Karpas-422 (cell line): Measurements from ENCODE around the gene GAD2. TPM values are rescaled to one million over a fixed set of nuclear protein-coding genes. Genes with fewer than 3 reads are reported as not detected.

Experiments used
- DNase-seq: peaks from one replicate; pipeline ENCODE4 v3.0.0-alpha.2; 2015
- H2AFZ ChIP-seq: fragments of 200-600 bp; sonication (generic); 2 replicates; pipeline ENCODE4 v1.6.1; 2014; ENCODE audit warnings: antibody characterized with exemption, low read length, mixed read lengths
- H3K27ac ChIP-seq: fragments of 200-600 bp; sonication (generic); 2 replicates; pipeline ENCODE4 v1.5.1; 2014; ENCODE audit warnings: mild to moderate bottlenecking, low read length, moderate library complexity
- H3K27me3 ChIP-seq: fragments of 200-600 bp; sonication (generic); 2 replicates; pipeline ENCODE4 v1.6.1; 2014; ENCODE audit warnings: low read length, mixed read lengths
- H3K36me3 ChIP-seq: fragments of 200-600 bp; sonication (generic); 2 replicates; pipeline ENCODE4 v1.6.1; 2014; ENCODE audit warnings: low read length, mixed read lengths; ENCODE audit not compliant: insufficient read depth
- H3K4me1 ChIP-seq: fragments of 200-600 bp; sonication (generic); 2 replicates; pipeline ENCODE4 v1.6.1; 2014; ENCODE audit warnings: mild to moderate bottlenecking, low read length, mixed read lengths
- H3K4me2 ChIP-seq: fragments of 200-600 bp; sonication (generic); 2 replicates; pipeline ENCODE4 v1.6.1; 2014; ENCODE audit warnings: low read length, low read depth, mild to moderate bottlenecking; ENCODE audit not compliant: poor library complexity, severe bottlenecking
- H3K4me3 ChIP-seq: fragments of 200-600 bp; sonication (generic); 2 replicates; pipeline ENCODE4 v1.5.1; 2014; ENCODE audit warnings: mild to moderate bottlenecking, antibody characterized with exemption, low read length, mixed read lengths
- H3K79me2 ChIP-seq: fragments of 200-600 bp; sonication (generic); 2 replicates; pipeline ENCODE4 v1.6.1; 2014; ENCODE audit warnings: mild to moderate bottlenecking, low read length, mixed read lengths
- H3K9ac ChIP-seq: fragments of 200-600 bp; sonication (generic); 2 replicates; pipeline ENCODE4 v1.6.0; 2014; ENCODE audit warnings: low read length
- H3K9me2 ChIP-seq: fragments of 200-600 bp; sonication (generic), shearing (Covaris generic); replicated peaks from 2 replicates; pipeline ENCODE4 v1.6.0; 2014; ENCODE audit warnings: mild to moderate bottlenecking, low read length, moderate library complexity; ENCODE audit not compliant: insufficient read depth
- H3K9me3 ChIP-seq: fragments of 300-700, 200-600 bp; sonication (generic); 2 replicates; pipeline ENCODE4 v1.6.1; 2014; ENCODE audit warnings: low read length, mixed read lengths
- H4K20me1 ChIP-seq: fragments of 200-600 bp; sonication (generic); 2 replicates; pipeline ENCODE4 v1.6.1; 2014; ENCODE audit warnings: mild to moderate bottlenecking, antibody characterized with exemption, low read length, low read depth; ENCODE audit not compliant: insufficient read depth
- total RNA-seq: library from RNA; depleted of rRNA; stranded (reverse); fragments of >200 nt; shearing (Covaris generic); gene quantifications from 2 replicates; pipeline ENCODE4 v1.2.3, GENCODE V29; 2014; ENCODE audit warnings: low replicate concordance

GAD2 gene
- total RNA-seq, 1 experiment from 2014 or later: not detected

DNA sequence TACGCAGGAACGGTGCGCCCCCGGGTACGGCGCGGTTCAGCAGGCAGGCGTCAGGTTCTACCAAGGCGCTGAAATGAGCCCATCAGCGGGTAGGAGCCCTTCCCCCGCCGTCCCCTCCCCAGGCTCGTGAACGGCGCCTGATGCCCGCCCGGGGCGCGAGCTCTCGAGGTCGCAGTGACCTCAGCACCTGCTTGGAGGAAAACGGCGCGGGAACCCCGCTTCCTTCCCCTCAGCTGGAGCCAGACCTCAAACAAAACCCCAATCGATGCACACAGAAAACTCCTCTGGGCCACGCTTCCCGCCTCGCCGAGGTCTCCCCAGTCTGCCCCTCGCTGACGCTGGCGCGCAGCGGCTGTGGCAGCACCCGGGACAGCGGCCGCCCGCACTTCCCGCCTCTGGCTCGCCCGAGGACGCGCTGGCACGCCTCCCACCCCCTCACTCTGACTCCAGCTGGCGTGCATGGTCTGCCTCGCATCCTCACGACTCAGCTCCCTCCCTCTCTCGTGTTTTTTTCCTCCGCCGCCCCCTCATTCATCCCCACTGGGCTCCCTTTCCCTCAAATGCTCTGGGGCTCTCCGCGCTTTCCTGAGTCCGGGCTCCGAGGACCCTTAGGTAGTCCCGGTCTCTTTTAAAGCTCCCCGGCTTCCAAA is 514 bp upstream of the GAD2 start:
- Histone ChIP-seq H3K9me3 (no peaks in the 10 kb centered on the region), H3K4me3 (no peak overlapping the region), H3K27ac (no peak overlapping the region), H3K4me1 (no peaks in the 10 kb centered on the region), H3K79me2 (no peaks in the 10 kb centered on the region), H3K27me3 (no peaks in the 10 kb centered on the region), H4K20me1 (no peaks in the 10 kb centered on the region), H2AFZ (no peak overlapping the region), H3K9me2 (no peaks in the 10 kb centered on the region), H3K4me2 (no peak overlapping the region), H3K36me3 (no peaks in the 10 kb centered on the region), H3K9ac (no peak overlapping the region)
- no peak for DNase-seq

DNA sequence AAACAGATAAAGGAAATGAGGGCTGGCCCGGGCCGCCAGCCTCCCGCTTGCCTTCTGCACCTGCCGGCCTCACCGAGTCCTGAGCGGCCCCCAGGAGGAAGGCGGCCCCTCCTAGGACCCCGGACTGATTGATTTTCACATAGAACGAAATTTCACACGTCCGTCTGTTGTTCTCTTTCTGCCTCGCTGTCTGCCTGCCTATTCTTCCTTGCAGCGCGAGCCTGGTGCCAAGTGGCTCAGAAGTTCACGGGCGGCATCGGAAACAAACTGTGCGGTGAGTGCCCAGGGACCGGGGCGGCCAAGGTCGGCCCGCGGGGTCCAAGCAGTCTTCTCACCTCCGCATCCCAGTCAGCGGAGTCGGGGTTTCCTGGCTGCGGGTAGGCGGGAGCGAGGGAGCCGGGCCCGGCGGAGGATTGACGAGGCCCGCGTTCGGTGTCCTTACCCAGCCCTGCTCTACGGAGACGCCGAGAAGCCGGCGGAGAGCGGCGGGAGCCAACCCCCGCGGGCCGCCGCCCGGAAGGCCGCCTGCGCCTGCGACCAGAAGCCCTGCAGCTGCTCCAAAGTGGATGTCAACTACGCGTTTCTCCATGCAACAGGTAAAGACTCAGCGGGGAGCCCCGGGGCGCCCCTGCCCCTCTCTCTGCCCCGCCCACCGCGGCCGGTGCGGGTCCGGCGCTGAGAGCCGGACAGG is 967 bp downstream of the GAD2 start:
- DNase-seq: no peak
- Histone ChIP-seq H3K4me3 (no peak overlapping the region), H3K27me3 (no peaks in the 10 kb centered on the region)

DNA sequence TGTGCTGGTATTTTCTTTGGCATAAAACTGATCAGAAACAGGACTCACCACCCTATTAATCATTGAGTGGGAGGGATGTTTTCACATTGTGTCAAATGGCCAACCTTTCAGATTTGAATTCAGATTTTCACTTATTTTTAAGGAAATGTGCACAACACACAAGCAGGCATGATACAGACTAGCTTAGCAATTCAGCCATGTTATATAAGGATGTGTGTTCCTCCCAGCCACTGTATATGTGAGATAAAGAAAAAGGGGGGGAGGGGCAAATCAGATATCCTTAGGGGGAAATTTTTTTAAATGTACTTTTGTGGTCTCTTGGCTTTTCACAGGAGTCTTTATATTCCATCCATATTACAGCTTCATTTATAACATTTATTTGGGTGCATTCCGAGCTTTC is 3.1 kb downstream of the GAD2 start:
- Histone ChIP-seq H3K9me2 (no peaks in the 10 kb centered on the region), H3K36me3 (no peaks in the 10 kb centered on the region), H3K9ac (no peak overlapping the region), H4K20me1 (no peaks in the 10 kb centered on the region), H3K4me1 (no peaks in the 10 kb centered on the region), H3K9me3 (no peaks in the 10 kb centered on the region), H3K4me3 (no peak overlapping the region), H2AFZ (no peak overlapping the region), H3K4me2 (no peak overlapping the region), H3K79me2 (no peaks in the 10 kb centered on the region), H3K27me3 (no peaks in the 10 kb centered on the region), H3K27ac (no peak overlapping the region)
- DNase-seq: no peak

More for the DNA sequence above, 967 bp downstream of the GAD2 start:
- H3K4me2 ChIP-seq: no peak overlapping the region
- H3K9me3 ChIP-seq: no peaks in the 10 kb centered on the region
- no peaks in the 10 kb centered on the region for H3K79me2 ChIP-seq
- no peaks in the 10 kb centered on the region for H4K20me1 ChIP-seq
- H3K27ac ChIP-seq: no peak overlapping the region
- H3K4me1 ChIP-seq: no peaks in the 10 kb centered on the region
- H2AFZ ChIP-seq: no peak overlapping the region
- no peak overlapping the region for H3K9ac ChIP-seq
- H3K9me2 ChIP-seq: no peaks in the 10 kb centered on the region
- no peaks in the 10 kb centered on the region for H3K36me3 ChIP-seq

DNA sequence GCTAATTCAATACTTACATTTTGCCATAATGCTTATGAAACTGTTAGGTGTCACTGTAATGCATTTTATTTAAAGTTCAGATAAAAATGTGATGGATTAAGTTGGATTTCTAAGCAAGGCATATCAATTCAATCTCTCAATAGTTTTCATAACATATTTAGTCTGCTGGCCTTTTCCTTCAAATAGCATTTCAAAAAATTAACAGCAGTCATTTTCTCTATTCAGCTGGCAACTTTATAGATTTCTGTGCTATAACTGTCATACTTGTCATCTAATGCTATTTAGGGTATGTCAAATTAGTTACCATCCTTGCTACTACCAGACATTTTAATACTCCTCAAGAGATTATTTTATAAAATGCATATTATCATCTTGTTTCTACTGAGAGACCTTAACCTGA is 4.3 kb downstream of the GAD2 start:
- H3K36me3 ChIP-seq: no peaks in the 10 kb centered on the region
- H3K4me2 ChIP-seq: no peak overlapping the region
- no peak overlapping the region for H3K9ac ChIP-seq
- H2AFZ ChIP-seq: no peak overlapping the region
- no peaks in the 10 kb centered on the region for H3K27me3 ChIP-seq
- no peak for DNase-seq
- H3K79me2 ChIP-seq: no peaks in the 10 kb centered on the region
- H3K9me3 ChIP-seq: no peaks in the 10 kb centered on the region
- H3K27ac ChIP-seq: no peak overlapping the region
- peaks cover 9% of the 10 kb centered on the region for H3K4me1 ChIP-seq
- no peaks in the 10 kb centered on the region for H3K9me2 ChIP-seq
- H3K4me3 ChIP-seq: no peak overlapping the region
- no peaks in the 10 kb centered on the region for H4K20me1 ChIP-seq

DNA sequence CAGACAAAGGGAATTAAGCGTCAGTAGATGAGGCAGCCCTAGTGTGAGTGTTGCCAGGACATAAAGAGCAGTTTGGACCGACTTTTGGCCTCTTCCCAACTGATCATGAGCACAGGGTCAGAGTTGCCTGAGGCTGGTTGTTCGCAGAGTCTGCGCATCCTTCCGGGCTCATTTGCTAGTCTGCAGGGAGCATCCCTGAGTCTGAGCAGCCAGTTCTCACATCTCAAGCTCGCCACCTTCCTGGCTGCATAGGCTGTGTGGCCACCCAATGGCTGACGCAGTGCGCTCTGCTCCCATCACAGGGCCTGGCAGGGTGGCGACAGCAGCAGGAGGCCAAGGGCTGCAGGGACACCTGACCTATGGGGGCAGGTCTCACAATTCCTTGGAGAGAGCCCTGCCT is 5.0 kb downstream of the GAD2 start:
- Histone ChIP-seq H3K79me2 (no peaks in the 10 kb centered on the region), H3K9ac (no peak overlapping the region)

DNA sequence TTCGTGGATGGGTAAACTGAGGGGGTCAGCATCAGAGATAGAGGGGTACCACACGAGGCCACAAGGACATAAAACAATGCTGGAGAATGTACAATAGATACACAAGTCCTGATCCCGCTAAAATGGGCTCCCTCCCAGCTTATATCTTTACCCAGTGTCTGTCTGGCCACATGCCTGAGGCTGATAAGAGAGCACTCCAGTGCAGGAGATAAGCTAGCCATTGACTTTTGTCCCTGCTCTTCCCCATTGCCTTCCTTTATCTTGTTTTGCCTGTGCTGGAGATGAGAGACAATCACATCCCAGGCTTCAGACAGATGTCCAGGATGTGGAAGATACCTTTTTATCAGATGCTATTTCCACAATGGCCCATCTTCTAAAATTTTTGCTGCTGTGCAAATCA is 6.0 kb downstream of the GAD2 start:
- DNase-seq: no peak

More for the DNA sequence above, 5.0 kb downstream of the GAD2 start:
- no peaks in the 10 kb centered on the region for H3K9me3 ChIP-seq
- no peak overlapping the region for H3K4me3 ChIP-seq
- H3K36me3 ChIP-seq: no peaks in the 10 kb centered on the region
- no peak overlapping the region for H2AFZ ChIP-seq
- H3K4me1 ChIP-seq: peaks cover 9% of the 10 kb centered on the region
- no peak for DNase-seq
- H3K9me2 ChIP-seq: no peaks in the 10 kb centered on the region
- no peaks in the 10 kb centered on the region for H4K20me1 ChIP-seq
- no peak overlapping the region for H3K4me2 ChIP-seq
- H3K27ac ChIP-seq: no peak overlapping the region
- no peaks in the 10 kb centered on the region for H3K27me3 ChIP-seq

DNA sequence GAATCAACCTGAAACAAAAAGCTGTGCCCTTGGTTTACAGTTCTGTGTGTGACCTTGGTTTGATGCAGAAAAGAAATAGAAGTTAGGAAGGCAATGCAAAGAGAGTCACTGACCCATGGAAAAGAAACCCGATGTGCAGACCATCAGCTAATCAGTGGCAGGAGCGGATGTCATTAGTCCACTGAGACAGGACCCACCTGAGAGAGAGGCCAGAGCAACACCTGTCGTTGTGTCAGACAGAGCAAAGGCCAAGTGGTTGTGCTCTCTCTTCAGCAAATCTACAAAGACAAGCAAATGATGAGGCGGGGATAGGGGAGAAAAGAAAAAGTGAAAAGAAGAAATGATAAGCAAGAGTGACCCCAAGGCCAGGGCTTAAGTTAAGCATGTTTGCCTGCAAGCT is 8.7 kb downstream of the GAD2 start:
- H3K4me1 ChIP-seq: peaks cover 9% of the 10 kb centered on the region
- no peak for DNase-seq
- H3K27me3 ChIP-seq: no peaks in the 10 kb centered on the region
- no peaks in the 10 kb centered on the region for H3K9me2 ChIP-seq
- no peak overlapping the region for H3K4me2 ChIP-seq
- H3K27ac ChIP-seq: no peak overlapping the region
- H3K36me3 ChIP-seq: no peaks in the 10 kb centered on the region
- no peaks in the 10 kb centered on the region for H3K79me2 ChIP-seq
- no peaks in the 10 kb centered on the region for H4K20me1 ChIP-seq
- no peak overlapping the region for H3K4me3 ChIP-seq
- H2AFZ ChIP-seq: no peak overlapping the region
- no peak overlapping the region for H3K9ac ChIP-seq
- H3K9me3 ChIP-seq: no peaks in the 10 kb centered on the region

More for the DNA sequence above, 6.0 kb downstream of the GAD2 start:
- Histone ChIP-seq H3K9ac (no peak overlapping the region), H3K79me2 (no peaks in the 10 kb centered on the region), H3K36me3 (no peaks in the 10 kb centered on the region), H3K9me2 (no peaks in the 10 kb centered on the region), H3K27ac (no peak overlapping the region), H4K20me1 (no peaks in the 10 kb centered on the region), H3K27me3 (no peaks in the 10 kb centered on the region), H3K4me3 (no peak overlapping the region), H3K4me1 (peaks cover 9% of the 10 kb centered on the region), H3K4me2 (no peak overlapping the region), H2AFZ (no peak overlapping the region), H3K9me3 (no peaks in the 10 kb centered on the region)

DNA sequence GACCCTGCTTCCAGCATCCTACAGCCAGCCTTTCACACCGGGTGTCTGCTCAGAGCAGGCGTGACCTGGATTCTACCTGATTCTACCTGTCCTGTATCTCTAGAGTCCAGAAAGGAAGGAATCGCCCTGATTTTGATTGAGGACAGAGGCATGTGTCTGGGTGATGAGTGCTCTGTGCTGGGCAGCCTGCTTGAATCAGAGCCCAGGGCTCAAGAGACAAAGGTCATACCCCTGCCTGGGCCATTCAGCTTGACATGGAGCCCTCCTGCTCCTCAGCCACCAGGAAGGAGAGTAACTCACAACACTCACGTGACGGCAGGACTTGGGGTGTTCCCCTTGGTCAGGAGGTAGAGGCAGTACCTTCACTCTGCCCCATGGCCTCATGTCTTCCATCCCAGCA is 11.2 kb downstream of the GAD2 start:
- Histone ChIP-seq H3K9me3 (no peaks in the 10 kb centered on the region), H3K79me2 (no peaks in the 10 kb centered on the region), H3K9ac (no peak overlapping the region), H2AFZ (no peak overlapping the region), H3K4me2 (no peak overlapping the region), H3K27ac (no peak overlapping the region), H3K9me2 (no peaks in the 10 kb centered on the region), H3K27me3 (no peaks in the 10 kb centered on the region), H3K36me3 (no peaks in the 10 kb centered on the region), H3K4me1 (peaks cover 21% of the 10 kb centered on the region), H4K20me1 (no peaks in the 10 kb centered on the region), H3K4me3 (no peak overlapping the region)
- no peak for DNase-seq
